Common myeloid progenitor, CD34-positive (primary cell): ENCODE measurements around the gene PPP1R15B.
A peak's percentile ranks its signal among the peaks of the same experiment; 100 is the strongest.

Source experiments
- CTCF ChIA-PET: fragments of 350-600 bp; sonication (Branson Sonifier 250); formaldehyde crosslinking; loops from one replicate; lab custom pipeline; 2021; ENCODE audit warnings: antibody characterized with exemption; lab: Charles Lee
- POLR2A ChIA-PET: fragments of 350-600 bp; sonication (Branson Sonifier 250); formaldehyde crosslinking; loops from one replicate; lab custom pipeline; 2021; ENCODE audit warnings: antibody characterized with exemption; lab: Charles Lee
- DNase-seq, 3 donors: peaks; one replicate each; pipeline versions ENCODE4 v3.0.0 to v3.0.0-alpha.2; 2013
- H3K27ac ChIP-seq, 2 experiments: 1 replicate in 1 of 2; 2 replicates in 1 of 2; pipeline ENCODE4 v1.7.0; 2013; ENCODE audit warnings: inconsistent platforms in 2 of 2, low read length in 2 of 2, mild to moderate bottlenecking in 2 of 2, low read depth in 1 of 2, moderate library complexity in 1 of 2; ENCODE audit not compliant: severe bottlenecking in 2 of 2, insufficient read depth in 1 of 2, poor library complexity in 1 of 2
- H3K27me3 ChIP-seq, 5 experiments: replicated peaks in 2 of 5; 1 replicate in 3 of 5; 2 replicates in 2 of 5; pipeline versions ENCODE4 v1.6.1 to v1.7.0; 2013; ENCODE audit warnings: low read length in 4 of 5, mild to moderate bottlenecking in 2 of 5, moderate library complexity in 2 of 5, inconsistent platforms in 1 of 5; ENCODE audit not compliant: insufficient read depth in 5 of 5, control insufficient read depth in 4 of 5
- H3K36me3 ChIP-seq, 4 experiments: 1 replicate in 2 of 4; 2 replicates in 2 of 4; pipeline versions ENCODE4 v1.6.1 to v1.7.0; 2013; ENCODE audit warnings: low read length in 3 of 4, control low read depth in 1 of 4, mild to moderate bottlenecking in 1 of 4; ENCODE audit not compliant: control insufficient read depth in 4 of 4, insufficient read depth in 4 of 4
- H3K4me1 ChIP-seq, 4 experiments: 1 replicate in 3 of 4; 2 replicates in 1 of 4; pipeline versions ENCODE4 v1.6.1 to v1.7.1; 2013; ENCODE audit warnings: low read length in 3 of 4, mild to moderate bottlenecking in 3 of 4, control low read depth in 1 of 4, inconsistent platforms in 1 of 4, moderate library complexity in 1 of 4; ENCODE audit not compliant: control insufficient read depth in 4 of 4, insufficient read depth in 4 of 4; ENCODE audit errors: control extremely low read depth in 1 of 4
- H3K4me3 ChIP-seq, 7 experiments: 1 replicate in 4 of 7; 2 replicates in 3 of 7; pipeline versions ENCODE4 v1.5.1 to v1.7.0; 2013; ENCODE audit warnings: mild to moderate bottlenecking in 7 of 7, low read length in 6 of 7, moderate library complexity in 6 of 7, inconsistent platforms in 2 of 7, low read depth in 2 of 7, control low read depth in 1 of 7; ENCODE audit not compliant: insufficient read depth in 4 of 7, control insufficient read depth in 1 of 7; ENCODE audit errors: extremely low read depth in 1 of 7
- H3K9me3 ChIP-seq, 5 experiments: 1 replicate in 4 of 5; 2 replicates in 1 of 5; pipeline versions ENCODE4 v1.6.1 to v1.7.1; 2013; ENCODE audit warnings: low read length in 4 of 5, mild to moderate bottlenecking in 2 of 5, inconsistent platforms in 1 of 5, low read depth in 1 of 5, moderate library complexity in 1 of 5; ENCODE audit not compliant: control insufficient read depth in 4 of 5, insufficient read depth in 2 of 5; ENCODE audit errors: control extremely low read depth in 1 of 5
- WGBS: methylation state at CpG from one replicate; pipeline ENCODE4 v1.1.5; 2013; ENCODE audit not compliant: insufficient coverage; 5-methylcytosine and 5-hydroxymethylcytosine counted together

PPP1R15B gene

GRCh38 chr1:204417074-204417997, 5.7 kb upstream of the PPP1R15B start:
- H3K36me3 ChIP-seq = peaks cover 0 to 5% (median 3%) of the 10 kb centered on the region in 4 experiments
- no peaks in the 10 kb centered on the region for H3K9me3 ChIP-seq
- ChIA-PET POLR2A (interaction anchor here (1.5 kb wide), 1 partner anchor 48 kb away, joined by 5 read pairs; no protein-coding TSS in a partner anchor), CTCF (interaction anchor here (0.9 to 3.9 kb wide), 7 partner anchors 12 to 86 kb away, joined by 3 to 33 read pairs (median 5); no protein-coding TSS in a partner anchor)
- peak overlapping the region in 4 of 7 experiments; percentile 12 to 39 (median 24) for H3K4me3 ChIP-seq
- DNase-seq = peak; percentile 78 to 91 (median 91)
- peak overlapping the region; percentile 27 to 70 for H3K27ac ChIP-seq
- peaks cover 9 to 44% (median 38%) of the 10 kb centered on the region in 4 experiments for H3K4me1 ChIP-seq
- no peaks in the 10 kb centered on the region for H3K27me3 ChIP-seq
- 36% methylated on average over 8 of the region's 10 CpGs for WGBS

- H3K27me3 ChIP-seq = no peaks in the 10 kb centered on the region
- peak overlapping the region in 1 of 7 experiments; percentile 39 for H3K4me3 ChIP-seq
- peaks cover 0 to 5% (median 3%) of the 10 kb centered on the region in 4 experiments for H3K36me3 ChIP-seq
- peaks cover 9 to 47% (median 40%) of the 10 kb centered on the region in 4 experiments for H3K4me1 ChIP-seq
- ChIA-PET CTCF (interaction anchor here (0.9 to 3.9 kb wide), 6 partner anchors 12 to 87 kb away, joined by 3 to 33 read pairs (median 6); no protein-coding TSS in a partner anchor), POLR2A (interaction anchor here (1.5 kb wide), 1 partner anchor 49 kb away, joined by 5 read pairs; no protein-coding TSS in a partner anchor)
- H3K27ac ChIP-seq = peak overlapping the region in 1 of 2 experiments; percentile 70
- H3K9me3 ChIP-seq = no peaks in the 10 kb centered on the region
- no peak for DNase-seq
Observed at GRCh38 chr1:204416589-204417073, 5.0 kb upstream of the PPP1R15B start.

- DNase-seq = no peak
- Histone ChIP-seq H3K27me3 (no peaks in the 10 kb centered on the region), H3K9me3 (no peaks in the 10 kb centered on the region), H3K36me3 (peaks cover 0 to 2% (median under 1%) of the 10 kb centered on the region in 4 experiments), H3K4me1 (peaks cover 10 to 49% (median 42%) of the 10 kb centered on the region in 4 experiments), H3K4me3 (no peak overlapping the region), H3K27ac (no peak overlapping the region)
- CTCF ChIA-PET = interaction anchor here (0.7 to 3.9 kb wide), 5 partner anchors 12 to 88 kb away, joined by 3 to 14 read pairs (median 5); no protein-coding TSS in a partner anchor
- POLR2A ChIA-PET = no interaction called here
- no CpG with 5 or more reads among the region's 3 CpGs for WGBS
Observed at GRCh38 chr1:204415351-204415750, 3.7 kb upstream of the PPP1R15B start.

- CTCF ChIA-PET = interaction anchor here (0.5 to 3.9 kb wide), 8 partner anchors 9 to 101 kb away, joined by 3 to 14 read pairs (median 3); no protein-coding TSS in a partner anchor
- Histone ChIP-seq H3K4me3 (no peak overlapping the region), H3K27ac (no peak overlapping the region), H3K36me3 (peaks cover 0 to 13% (median 3%) of the 10 kb centered on the region in 4 experiments), H3K4me1 (peaks cover 14 to 58% (median 49%) of the 10 kb centered on the region in 4 experiments), H3K27me3 (no peaks in the 10 kb centered on the region), H3K9me3 (no peaks in the 10 kb centered on the region)
- POLR2A ChIA-PET = no interaction called here
- peak in 1 of 3 donors; percentile 14 for DNase-seq
Observed at GRCh38 chr1:204414016-204414415, 2.4 kb upstream of the PPP1R15B start.

GRCh38 chr1:204413170-204413535, 1.5 kb upstream of the PPP1R15B start:
- Histone ChIP-seq H3K27ac (peak overlapping the region; percentile 96 to 100), H3K4me1 (peaks cover 18 to 57% (median 45%) of the 10 kb centered on the region in 4 experiments), H3K4me3 (peak overlapping the region in 1 of 7 experiments; percentile 55), H3K27me3 (no peaks in the 10 kb centered on the region), H3K9me3 (no peaks in the 10 kb centered on the region), H3K36me3 (peaks cover 0 to 14% (median 4%) of the 10 kb centered on the region in 4 experiments)
- no CpG with 5 or more reads among the region's 1 CpG for WGBS
- DNase-seq = peak in 2 of 3 donors; percentile 67 to 70
- POLR2A ChIA-PET = no interaction called here
- CTCF ChIA-PET = interaction anchor here (0.9 to 3.9 kb wide), 4 partner anchors 12 to 26 kb away, joined by 4 to 14 read pairs (median 4); no protein-coding TSS in a partner anchor

GRCh38 chr1:204410688-204411450, 748 bp downstream of the PPP1R15B start:
- WGBS = 0% methylated on average over 35 of the region's 38 CpGs
- Histone ChIP-seq H3K27ac (peak overlapping the region; percentile 99 to 100), H3K4me3 (peak overlapping the region; percentile 92 to 100 (median 99)), H3K4me1 (peaks cover 25 to 61% (median 44%) of the 10 kb centered on the region in 4 experiments), H3K27me3 (no peaks in the 10 kb centered on the region), H3K36me3 (peaks cover 0 to 28% (median 11%) of the 10 kb centered on the region in 4 experiments), H3K9me3 (no peaks in the 10 kb centered on the region)
- ChIA-PET POLR2A (no interaction called here), CTCF (interaction anchor here (1.0 to 4.9 kb wide), 6 partner anchors 9 to 153 kb away, joined by 3 to 40 read pairs (median 4); no protein-coding TSS in a partner anchor)
- peak in 2 of 3 donors; percentile 39 to 42 for DNase-seq
